ENCODE data around the gene TPCN1.

- no peak for TF ChIP-seq CTCF (IDR thresholded peaks at IDR 0.05; ENCODE audit: poor library complexity)
- no peak for TF ChIP-seq EZH2 (IDR thresholded peaks at IDR 0.05; ENCODE audit: borderline replicate concordance)
- TF ChIP-seq EZH2phosphoT487 (IDR thresholded peaks at IDR 0.05; ENCODE audit: low read depth, severe bottlenecking, unreplicated experiment) = no peak
These were observed 39.5 kb downstream of the TPCN1 start for GRCh38 chr12:113260636-113261300.

All from hepatocyte (in vitro differentiated cells).